Sigmoid colon (tissue), 7 donors: Measurements from ENCODE around the gene IRX3. TPM values are rescaled to one million over a fixed set of nuclear protein-coding genes. Genes with fewer than 3 reads are reported as not detected.
A peak's percentile ranks its signal among the peaks of the same experiment; 100 is the strongest.

ENCODE experiments used
- DNase-seq: peaks from one replicate; pipeline ENCODE4 v3.0.0-alpha.2; 2019
- H3K27ac ChIP-seq, 4 donors: fragments of 200-600 bp; sonication (generic); one replicate each; pipeline ENCODE4 v1.5.1; 2016 to 2019; ENCODE audit warnings: mild to moderate bottlenecking in 1 of 4
- H3K27me3 ChIP-seq, 3 donors: fragments of 200-600 bp; sonication (generic); one replicate each; pipeline ENCODE4 v1.5.1; 2019; ENCODE audit warnings: mild to moderate bottlenecking in 1 of 3
- H3K36me3 ChIP-seq, 4 donors: fragments of 200-600 bp; sonication (generic); one replicate each; pipeline ENCODE4 v1.5.1; 2016 to 2019
- H3K4me1 ChIP-seq, 4 donors: fragments of 200-600 bp; sonication (generic); one replicate each; pipeline ENCODE4 v1.5.1; 2017 to 2019
- H3K4me3 ChIP-seq, 4 donors: fragments of 200-600 bp; sonication (generic); one replicate each; pipeline ENCODE4 v1.5.1; 2017 to 2019; ENCODE audit warnings: mild to moderate bottlenecking in 2 of 4, moderate library complexity in 1 of 4
- H3K9me3 ChIP-seq, 4 donors: fragments of 200-600 bp in 3 of 4; sonication (generic) in 3 of 4; one replicate each; pipeline versions ENCODE4 v1.5.1 to v1.6.1; 2013 to 2019
- CTCF ChIP-seq, 4 experiments: fragments of 450-650 bp in 3 of 4; fragments of 200-600 bp in 1 of 4; IDR thresholded peaks; one replicate each; pipeline ENCODE4 v1.5.1; 2016 to 2019; ENCODE audit warnings: antibody characterized with exemption in 4 of 4, mild to moderate bottlenecking in 3 of 4, moderate library complexity in 2 of 4
- EP300 ChIP-seq, 4 donors: sonication (generic); formaldehyde crosslinking; IDR thresholded peaks; one replicate each; pipeline ENCODE4 v1.6.1; 2017; ENCODE audit warnings: antibody characterized with exemption in 4 of 4
- POLR2A ChIP-seq, 2 donors: fragments of 450-650 bp; IDR thresholded peaks; one replicate each; pipeline ENCODE4 v1.6.1; 2016; ENCODE audit warnings: antibody characterized with exemption in 2 of 2, mild to moderate bottlenecking in 2 of 2, moderate library complexity in 2 of 2
- POLR2AphosphoS5 ChIP-seq, 4 donors: sonication (generic); formaldehyde crosslinking; IDR thresholded peaks; one replicate each; pipeline ENCODE4 v1.6.1; 2017; ENCODE audit warnings: antibody characterized with exemption in 4 of 4
- WGBS, 2 donors: extraction: QIAGEN DNeasy Blood & Tissue Kit; methylation state at CpG; one replicate each; pipeline ENCODE4 v1.1.7; 2013; 5-methylcytosine and 5-hydroxymethylcytosine counted together
- intact Hi-C: fragments of 100-400 bp; cut with DNase I; formaldehyde crosslinking; loops from one replicate; pipeline ENCODE4 v1.15.1; 2023
- polyA plus RNA-seq, 3 donors: library from polyadenylated mRNA; stranded (reverse); fragments of 200-250 nt; gene quantifications; one replicate each; pipeline ENCODE4 v1.2.3, GENCODE V29; 2013
- total RNA-seq, 4 donors: library from RNA; depleted of rRNA; stranded (reverse); fragments of >200 nt; gene quantifications; one replicate each; pipeline ENCODE4 v1.1.0, GENCODE V29; 2016
- donor health status: healthy with polysubstance abuse.
- donor health status: Bipolar disorder and iron deficiency.
- donor health status: healthy.

The IRX3 gene
- total and polyA plus RNA-seq, 7 donors: 0.10 to 0.33 (median 0.27) TPM; not detected in 4

GRCh38 chr16:54287131-54288029 is 793 bp upstream of the IRX3 start:
- DNase-seq: no peak
- intact Hi-C loops: loop anchor here (10.0 kb wide), 2 partner anchors 393 to 513 kb away; no protein-coding TSS in a partner anchor
- Histone ChIP-seq H3K27ac (no peak overlapping the region), H3K9me3 (no peaks in the 10 kb centered on the region), H3K4me3 (peak overlapping the region; percentile 10 to 53 (median 47)), H3K36me3 (no peaks in the 10 kb centered on the region), H3K27me3 (peaks cover 77 to 100% (median 98%) of the 10 kb centered on the region in 3 donors), H3K4me1 (peaks cover 0 to 66% (median 61%) of the 10 kb centered on the region in 4 donors)
- WGBS, 2 donors: 4 to 5% methylated on average over 61 of the region's 61 CpGs
- no peak for TF ChIP-seq EP300 (IDR thresholded peaks at IDR 0.05)
- TF ChIP-seq POLR2A (IDR thresholded peaks at IDR 0.05): no peak
- no peak for TF ChIP-seq POLR2AphosphoS5 (IDR thresholded peaks at IDR 0.05)
- no peak for TF ChIP-seq CTCF (IDR thresholded peaks at IDR 0.05)

GRCh38 chr16:54286090-54286365 is 559 bp downstream of the IRX3 start:
- TF ChIP-seq CTCF (IDR thresholded peaks at IDR 0.05): no peak
- no peak for TF ChIP-seq EP300 (IDR thresholded peaks at IDR 0.05)
- TF ChIP-seq POLR2A (IDR thresholded peaks at IDR 0.05): no peak
- no peak for TF ChIP-seq POLR2AphosphoS5 (IDR thresholded peaks at IDR 0.05)
- DNase-seq: no peak
- Histone ChIP-seq H3K36me3 (no peaks in the 10 kb centered on the region), H3K4me3 (peak overlapping the region; percentile 30 to 53 (median 47)), H3K4me1 (peaks cover 0 to 74% (median 69%) of the 10 kb centered on the region in 4 donors), H3K27ac (peak overlapping the region in 1 of 4 donors; percentile 49), H3K27me3 (peaks cover 85 to 100% (median 99%) of the 10 kb centered on the region in 3 donors), H3K9me3 (no peaks in the 10 kb centered on the region)
- 2 to 3% methylated on average over 43 of the region's 43 CpGs for WGBS, 2 donors
- intact Hi-C loops: loop anchor here (10.0 kb wide), 2 partner anchors 391 to 511 kb away; no protein-coding TSS in a partner anchor

GRCh38 chr16:54285414-54286089 is 1.0 kb downstream of the IRX3 start:
- DNase-seq: no peak
- Histone ChIP-seq H3K9me3 (no peaks in the 10 kb centered on the region), H3K4me3 (peak overlapping the region in 3 of 4 donors; percentile 42 to 53 (median 52)), H3K27ac (no peak overlapping the region), H3K27me3 (peaks cover 82 to 100% (median 94%) of the 10 kb centered on the region in 3 donors), H3K36me3 (no peaks in the 10 kb centered on the region), H3K4me1 (peaks cover 0 to 72% (median 66%) of the 10 kb centered on the region in 4 donors)
- intact Hi-C loops: loop anchor here (10.0 kb wide), 2 partner anchors 391 to 511 kb away; no protein-coding TSS in a partner anchor
- WGBS, 2 donors: 1 to 2% methylated on average over 77 of the region's 77 CpGs
- TF ChIP-seq POLR2A (IDR thresholded peaks at IDR 0.05) (no peak), POLR2AphosphoS5 (IDR thresholded peaks at IDR 0.05) (no peak), CTCF (IDR thresholded peaks at IDR 0.05) (no peak), EP300 (IDR thresholded peaks at IDR 0.05) (no peak)

GRCh38 chr16:54284931-54285413 is 1.6 kb downstream of the IRX3 start:
- Histone ChIP-seq H3K27me3 (peaks cover 76 to 97% (median 88%) of the 10 kb centered on the region in 3 donors), H3K36me3 (no peaks in the 10 kb centered on the region), H3K4me3 (peak overlapping the region in 2 of 4 donors; percentile 52 to 53), H3K4me1 (peaks cover 0 to 66% (median 61%) of the 10 kb centered on the region in 4 donors), H3K9me3 (no peaks in the 10 kb centered on the region), H3K27ac (no peak overlapping the region)
- intact Hi-C loops: loop anchor here (10.0 kb wide), 2 partner anchors 390 to 510 kb away; no protein-coding TSS in a partner anchor
- no peak for DNase-seq
- 5 to 8% methylated on average over 42 of the region's 42 CpGs for WGBS, 2 donors
- TF ChIP-seq POLR2A (IDR thresholded peaks at IDR 0.05): no peak
- TF ChIP-seq CTCF (IDR thresholded peaks at IDR 0.05): no peak
- no peak for TF ChIP-seq POLR2AphosphoS5 (IDR thresholded peaks at IDR 0.05)
- TF ChIP-seq EP300 (IDR thresholded peaks at IDR 0.05): no peak
